OCI-LY1 (cell line): ENCODE data around the gene PILRB.
"Not testable (repeated sequence)": the region's sequence is repeated elsewhere in the genome, so short reads cannot be mapped to it uniquely, and the experiment has no call there.

ENCODE experiments used
- H2AFZ ChIP-seq: fragments of 200-600 bp; sonication (generic), shearing (Covaris generic); 2 replicates; pipeline ENCODE4 v1.6.0; 2014; ENCODE audit warnings: antibody characterized with exemption, mild to moderate bottlenecking, low read length
- H3F3A ChIP-seq: fragments of 200-600 bp; sonication (generic), shearing (Covaris generic); 2 replicates; pipeline ENCODE4 v1.6.0; 2014; ENCODE audit warnings: mild to moderate bottlenecking, antibody characterized with exemption, low read length, moderate library complexity; ENCODE audit not compliant: insufficient read depth
- H3K27ac ChIP-seq: fragments of 200-600 bp; sonication (generic); 2 replicates; pipeline ENCODE4 v1.5.1; 2014; ENCODE audit warnings: low read length, mixed run types, mild to moderate bottlenecking, low read depth; ENCODE audit not compliant: poor library complexity, severe bottlenecking
- H3K27me3 ChIP-seq: fragments of 200-600 bp; sonication (generic); 2 replicates; pipeline ENCODE4 v1.6.0; 2014; ENCODE audit warnings: antibody characterized with exemption, mild to moderate bottlenecking, low read length, moderate library complexity; ENCODE audit not compliant: insufficient read depth
- H3K36me3 ChIP-seq: fragments of 200-600 bp; sonication (generic); 2 replicates; pipeline ENCODE4 v1.6.1; 2014; ENCODE audit warnings: mild to moderate bottlenecking, antibody characterized with exemption, low read length, moderate library complexity, mixed read lengths; ENCODE audit not compliant: insufficient read depth
- H3K4me1 ChIP-seq: fragments of 200-600 bp; sonication (generic); 2 replicates; pipeline ENCODE4 v1.5.1; 2014; ENCODE audit warnings: mild to moderate bottlenecking, low read length, moderate library complexity; ENCODE audit not compliant: insufficient read depth, severe bottlenecking
- H3K4me2 ChIP-seq: fragments of 200-600 bp; sonication (generic), shearing (Covaris generic); 2 replicates; pipeline ENCODE4 v1.6.1; 2014; ENCODE audit warnings: low read length
- H3K4me3 ChIP-seq: fragments of 200-600 bp; sonication (generic); 2 replicates; pipeline ENCODE4 v1.5.1; 2014; ENCODE audit warnings: low read length, low read depth, mild to moderate bottlenecking, mixed read lengths; ENCODE audit not compliant: poor library complexity, severe bottlenecking
- H3K79me2 ChIP-seq: fragments of 200-600 bp; shearing (Covaris generic); 2 replicates; pipeline ENCODE4 v1.6.1; 2016; ENCODE audit warnings: mixed run types, low read length, mixed read lengths; ENCODE audit not compliant: insufficient read depth
- H3K9ac ChIP-seq: fragments of 200-600 bp; sonication (generic), shearing (Covaris generic); 2 replicates; pipeline ENCODE4 v1.6.1; 2014; ENCODE audit warnings: mild to moderate bottlenecking, low read length, mixed read lengths
- H3K9me2 ChIP-seq: fragments of 200-600 bp; sonication (generic), shearing (Covaris generic); 2 replicates; pipeline ENCODE4 v1.6.1; 2014; ENCODE audit warnings: low read depth, mild to moderate bottlenecking, low read length, mixed read lengths
- H3K9me3 ChIP-seq: fragments of 200-600 bp; shearing (Covaris generic); 2 replicates; pipeline ENCODE4 v1.6.1; 2014; ENCODE audit warnings: low read length, mixed read lengths
- H4K20me1 ChIP-seq: fragments of 200-600 bp; sonication (generic), shearing (Covaris generic); 2 replicates; pipeline ENCODE4 v1.6.0; 2016; ENCODE audit warnings: mild to moderate bottlenecking, low read length; ENCODE audit not compliant: insufficient read depth
- CTCF ChIP-seq: fragments of 200-600 bp; sonication (generic), shearing (Covaris generic); IDR thresholded peaks from 2 replicates; pipeline ENCODE4 v1.5.1; 2017; ENCODE audit warnings: mild to moderate bottlenecking, antibody characterized with exemption, low read length, moderate library complexity, mixed read lengths
- EZH2 ChIP-seq: fragments of 200-600 bp; sonication (generic), shearing (Covaris generic); IDR thresholded peaks from 2 replicates; pipeline ENCODE4 v1.8.0; 2017; ENCODE audit warnings: borderline replicate concordance, mixed run types, mild to moderate bottlenecking, antibody characterized with exemption, low read length, moderate library complexity, mixed read lengths

Gene PILRB

GRCh38 chr7:100348805-100349204, 9.1 kb upstream of the PILRB start:
- Histone ChIP-seq H2AFZ (no peak overlapping the region), H3K4me2 (no peak overlapping the region), H3K9me3 (no peaks in the 10 kb centered on the region), H3K36me3 (peaks cover 76% of the 10 kb centered on the region), H3F3A (peaks cover 4% of the 10 kb centered on the region; the same call in 1 of the 2 replicates), H3K9ac (no peak overlapping the region), H3K27ac (no peak overlapping the region), H3K4me3 (no peak overlapping the region), H4K20me1 (no peaks in the 10 kb centered on the region), H3K9me2 (no peaks in the 10 kb centered on the region), H3K27me3 (no peaks in the 10 kb centered on the region), H3K4me1 (peaks cover 12% of the 10 kb centered on the region), H3K79me2 (no peaks in the 10 kb centered on the region)
- TF ChIP-seq CTCF (no peak), EZH2 (no peak)

- no peaks in the 10 kb centered on the region for H3K27me3 ChIP-seq
- no peaks in the 10 kb centered on the region for H3K9me3 ChIP-seq
These were observed 8.2 kb upstream of the PILRB start for GRCh38 chr7:100349757-100350156.

GRCh38 chr7:100351657-100352058, 6.3 kb upstream of the PILRB start:
- Histone ChIP-seq H3K9me2 (no peaks in the 10 kb centered on the region), H3K4me3 (no peak overlapping the region), H3F3A (no peaks in the 10 kb centered on the region), H3K9ac (no peak overlapping the region), H3K27me3 (no peaks in the 10 kb centered on the region), H3K36me3 (peaks cover 94% of the 10 kb centered on the region), H2AFZ (no peak overlapping the region), H3K9me3 (no peaks in the 10 kb centered on the region), H3K4me1 (no peaks in the 10 kb centered on the region), H3K27ac (no peak overlapping the region), H4K20me1 (no peaks in the 10 kb centered on the region), H3K79me2 (no peaks in the 10 kb centered on the region), H3K4me2 (no peak overlapping the region)
- TF ChIP-seq EZH2 (no peak), CTCF (no peak)

More at GRCh38 chr7:100349757-100350156, 8.2 kb upstream of the PILRB start:
- H2AFZ ChIP-seq, result no peak overlapping the region
- no peak overlapping the region for H3K9ac ChIP-seq
- peaks cover 3% of the 10 kb centered on the region for H3K4me1 ChIP-seq
- peaks cover 85% of the 10 kb centered on the region for H3K36me3 ChIP-seq
- H3K27ac ChIP-seq, result no peak overlapping the region
- no peaks in the 10 kb centered on the region for H4K20me1 ChIP-seq
- H3F3A ChIP-seq, result no peaks in the 10 kb centered on the region
- TF ChIP-seq EZH2 (no peak), CTCF (no peak)
- H3K4me2 ChIP-seq, result no peak overlapping the region
- no peaks in the 10 kb centered on the region for H3K79me2 ChIP-seq
- no peaks in the 10 kb centered on the region for H3K9me2 ChIP-seq
- no peak overlapping the region for H3K4me3 ChIP-seq

GRCh38 chr7:100352230-100352781, 5.6 kb upstream of the PILRB start:
- not testable (repeated sequence) for H3K4me2 ChIP-seq, H3K4me1 ChIP-seq, H2AFZ ChIP-seq, H3K4me3 ChIP-seq, H3K9me3 ChIP-seq, H4K20me1 ChIP-seq, H3K79me2 ChIP-seq, H3K27me3 ChIP-seq, H3K9me2 ChIP-seq, H3K27ac ChIP-seq, H3F3A ChIP-seq, H3K9ac ChIP-seq
- H3K36me3 ChIP-seq, result peaks cover 94% of the 10 kb centered on the region
